GM20431 (cell line): ENCODE measurements around the gene MCOLN2.

Experiments used
- in situ Hi-C: fragments of 300-500 bp; cut with MseI, MboI; formaldehyde crosslinking; loops from one replicate; pipeline ENCODE4 v1.15.0; 2020; ENCODE audit warnings: low sequenced_read_pairs; ENCODE audit not compliant: unreplicated experiment

The MCOLN2 gene

GRCh38 chr1:84947536-84948410 lies 49.1 kb downstream of the MCOLN2 start:
- in situ Hi-C loops: loop anchor here (10.0 kb wide), 2 partner anchors 77 to 307 kb away; partner anchors contain the start of gene C1orf52

- in situ Hi-C loops: loop anchor here (10.0 kb wide), 2 partner anchors 78 to 308 kb away; partner anchors contain the start of gene C1orf52
Observed at GRCh38 chr1:84946631-84947030, 50.3 kb downstream of the MCOLN2 start.

- in situ Hi-C loops: loop anchor here (10.0 kb wide), 2 partner anchors 80 to 310 kb away; partner anchors contain the start of gene C1orf52
Observed at GRCh38 chr1:84944767-84945486, 52.0 kb downstream of the MCOLN2 start.

DNA sequence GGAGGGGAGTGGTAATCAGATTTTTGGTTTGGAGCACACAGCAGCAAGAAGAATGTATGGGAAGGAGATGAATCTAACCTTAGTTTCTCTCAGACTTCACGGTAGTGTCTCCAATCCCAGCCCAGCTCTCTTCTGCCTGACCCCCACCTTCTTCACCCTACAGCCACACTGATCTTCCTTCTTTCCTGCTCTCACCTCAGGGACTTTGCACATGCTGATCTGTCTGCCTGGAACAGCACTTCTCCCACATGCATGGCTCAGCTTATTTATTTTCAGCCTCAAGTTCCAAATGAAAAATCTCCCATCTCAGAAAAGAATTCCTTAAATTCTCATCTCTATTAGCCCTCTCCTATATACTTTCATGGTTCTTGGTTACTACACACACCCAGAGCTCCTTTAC lies 55.1 kb downstream of the MCOLN2 start:
- in situ Hi-C loops: loop anchor here (10.0 kb wide), 2 partner anchors 83 to 313 kb away; partner anchors contain the start of gene C1orf52

GRCh38 chr1:84940481-84940880 lies 56.4 kb downstream of the MCOLN2 start:
- in situ Hi-C loops: loop anchor here (10.0 kb wide), 2 partner anchors 84 to 314 kb away; partner anchors contain the start of gene C1orf52

GRCh38 chr1:84939761-84940160 lies 57.2 kb downstream of the MCOLN2 start:
- in situ Hi-C loops: loop anchor here (10.0 kb wide), 2 partner anchors 85 to 315 kb away; partner anchors contain the start of gene C1orf52

DNA sequence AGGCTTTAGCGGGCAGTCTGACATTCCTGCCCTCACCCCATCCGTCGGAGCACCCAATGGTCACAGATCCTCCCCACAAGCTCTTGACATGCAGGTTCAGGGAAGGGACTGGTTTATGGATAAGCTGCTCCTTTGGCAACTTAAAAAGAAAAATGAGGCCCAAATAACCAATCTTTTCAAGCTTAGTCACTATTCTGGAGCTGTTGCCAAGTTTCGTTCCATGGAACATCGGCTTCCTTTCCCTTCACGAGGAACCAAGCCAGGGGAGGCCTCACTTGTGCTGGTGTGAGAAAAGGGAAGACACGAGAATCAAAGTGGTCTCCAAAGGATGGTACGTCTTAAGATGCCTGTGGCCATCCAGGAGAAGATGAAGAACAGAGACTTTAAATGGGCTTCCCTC lies 57.8 kb downstream of the MCOLN2 start:
- in situ Hi-C loops: no loop called here

- in situ Hi-C loops: no loop called here
Observed at GRCh38 chr1:84936116-84936810, 60.6 kb downstream of the MCOLN2 start.

DNA sequence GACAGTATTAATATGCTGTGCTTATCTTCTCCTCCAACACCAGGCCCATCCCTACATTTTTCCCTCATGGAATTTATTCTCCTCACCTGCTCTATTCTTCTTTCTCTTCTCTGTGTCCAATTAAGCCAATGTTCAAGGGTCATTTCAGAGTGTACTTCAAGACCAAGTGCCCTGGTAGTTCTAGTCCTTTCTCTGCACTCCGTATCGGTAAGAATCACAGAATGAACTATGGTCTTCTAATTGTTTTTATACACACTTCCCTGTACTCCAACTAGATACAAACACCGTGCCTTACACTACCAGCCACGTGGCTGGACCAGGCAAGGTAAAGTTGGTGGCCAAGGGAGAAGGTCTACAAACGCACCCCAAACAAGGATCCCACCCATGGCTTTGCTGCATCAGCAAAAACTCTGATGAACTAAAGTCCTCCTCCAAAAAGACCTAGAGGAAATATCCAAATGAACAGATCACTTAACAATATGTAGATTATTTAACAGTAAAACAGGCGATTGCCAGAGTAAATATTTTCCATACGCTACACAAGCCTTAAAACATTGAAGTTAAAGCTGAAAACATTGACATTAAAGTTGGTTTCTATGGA lies 63.8 kb downstream of the MCOLN2 start:
- in situ Hi-C loops: no loop called here

DNA sequence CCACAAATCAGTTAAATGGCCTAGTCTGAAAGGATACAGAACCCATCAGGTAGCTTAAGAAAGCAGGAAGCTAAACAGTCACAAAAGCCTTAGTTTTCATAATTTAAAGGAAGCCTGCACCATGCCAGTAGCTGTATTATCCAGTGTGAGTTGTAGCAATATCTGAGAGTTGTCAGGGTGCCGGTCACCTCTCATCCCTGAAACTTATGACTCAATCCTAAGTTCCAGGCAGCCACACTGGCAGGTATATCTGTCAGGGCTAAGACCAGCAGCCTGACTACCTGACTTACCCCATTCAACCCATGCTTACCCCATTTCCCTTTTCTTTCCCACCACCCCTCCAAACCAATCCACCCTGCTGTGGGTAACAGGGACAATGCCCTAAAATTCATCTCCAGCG lies 66.1 kb downstream of the MCOLN2 start:
- in situ Hi-C loops: no loop called here

DNA sequence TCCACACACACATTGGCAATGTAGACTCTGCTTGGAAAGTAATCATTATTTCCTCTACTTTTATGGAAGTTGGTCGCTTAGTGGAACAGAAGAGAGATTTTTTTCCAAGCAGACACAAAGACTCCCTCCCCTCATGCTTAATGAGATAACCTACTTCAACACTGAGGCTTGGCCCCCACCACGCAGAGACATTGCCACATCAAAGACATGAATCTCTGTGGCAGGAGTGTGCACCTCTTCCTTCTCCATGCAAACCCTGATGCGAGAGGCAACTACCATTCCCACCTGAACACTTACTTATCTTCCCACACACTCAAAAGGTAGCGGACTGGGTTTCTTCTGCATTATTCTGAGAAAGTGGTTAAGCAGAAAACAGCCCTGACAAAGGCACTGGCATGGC lies 66.6 kb downstream of the MCOLN2 start:
- in situ Hi-C loops: no loop called here

- in situ Hi-C loops: no loop called here
Observed at GRCh38 chr1:84929581-84929980, 67.3 kb downstream of the MCOLN2 start.

- in situ Hi-C loops: no loop called here
Observed at GRCh38 chr1:84928979-84929378, 67.9 kb downstream of the MCOLN2 start.

GRCh38 chr1:84923317-84923716 lies 73.6 kb downstream of the MCOLN2 start:
- in situ Hi-C loops: no loop called here

- in situ Hi-C loops: no loop called here
Observed at GRCh38 chr1:84920159-84920558, 76.8 kb downstream of the MCOLN2 start.

DNA sequence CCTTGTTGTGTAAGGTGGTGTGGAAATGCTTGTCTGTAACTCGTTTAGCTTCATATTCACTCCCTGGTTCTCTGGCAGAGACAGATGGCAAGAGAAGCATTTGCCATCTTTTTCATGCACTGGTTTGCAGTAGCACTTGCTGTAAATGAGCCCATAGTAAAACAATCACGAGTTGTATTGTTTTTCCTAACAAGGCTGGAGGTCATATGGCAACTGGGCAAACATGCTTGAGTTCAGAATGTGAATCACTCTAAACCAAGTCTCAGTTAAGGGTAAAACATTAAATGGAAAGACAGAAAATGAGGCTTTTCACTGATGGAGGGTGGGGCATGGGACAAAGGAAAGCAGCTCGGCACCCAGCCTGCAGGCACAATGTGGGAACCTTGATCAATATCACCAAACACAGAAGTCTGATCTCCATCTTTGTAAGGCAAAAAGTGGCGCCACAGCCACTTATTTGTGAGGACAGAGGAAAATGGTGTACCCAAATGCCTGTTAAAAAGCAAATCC lies 77.4 kb downstream of the MCOLN2 start:
- in situ Hi-C loops: no loop called here

GRCh38 chr1:84918726-84919336 lies 78.1 kb downstream of the MCOLN2 start:
- in situ Hi-C loops: no loop called here

DNA sequence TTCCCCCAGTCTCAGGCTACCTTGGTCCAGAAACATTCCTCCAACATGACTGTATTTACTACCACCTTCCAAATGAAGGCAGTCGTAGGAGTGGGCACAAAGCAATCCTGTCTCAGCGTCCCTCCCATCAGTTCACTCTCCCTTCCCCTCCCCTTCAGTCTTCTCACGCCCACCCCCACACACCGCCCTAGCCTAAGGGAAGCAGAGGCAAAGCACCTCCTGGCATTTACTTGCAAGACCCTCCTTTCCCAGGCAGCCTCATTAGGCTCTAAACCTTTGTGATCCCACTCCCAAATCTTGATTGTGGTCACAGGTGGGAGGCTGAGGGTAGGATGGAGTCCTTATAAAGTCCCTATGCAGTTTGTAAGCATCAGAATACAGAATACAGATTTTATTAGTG lies 80.0 kb downstream of the MCOLN2 start:
- in situ Hi-C loops: no loop called here

DNA sequence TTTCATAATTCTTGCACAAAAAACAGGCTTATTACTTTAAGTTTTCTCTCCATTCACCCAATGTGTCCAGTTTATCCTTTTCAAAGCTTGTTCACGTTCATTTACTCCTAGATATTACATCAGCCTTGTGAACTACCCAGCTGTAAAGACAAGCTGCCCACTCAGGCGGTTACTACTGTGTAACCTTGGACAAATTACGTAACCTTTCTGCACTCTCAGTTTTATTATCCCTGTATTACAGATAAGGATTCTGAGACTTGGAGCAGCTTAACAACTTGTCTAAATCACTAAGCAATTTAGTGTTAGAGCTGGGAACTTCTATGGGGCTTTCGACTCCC lies 83.4 kb downstream of the MCOLN2 start:
- in situ Hi-C loops: no loop called here
